Spinal cord (tissue), 10 donors: ENCODE measurements around the gene TRDN. TPM values are rescaled to one million over a fixed set of nuclear protein-coding genes. Genes with fewer than 3 reads are reported as not detected.
A peak's percentile ranks its signal among the peaks of the same experiment; 100 is the strongest.

Source experiments
- DNase-seq, 6 donors: peaks; one replicate each; pipeline versions ENCODE4 v3.0.0 to v3.0.0-alpha.2; 2013 to 2015; ENCODE audit warnings: low spot score in 6 of 6, low read depth in 4 of 6
- H3K27ac ChIP-seq: one replicate; pipeline ENCODE4 v1.5.1; 2013; ENCODE audit warnings: low read depth, low read length, control low read depth
- H3K27me3 ChIP-seq: one replicate; pipeline ENCODE4 v1.6.1; 2013; ENCODE audit warnings: low read length; ENCODE audit not compliant: control insufficient read depth, insufficient read depth
- H3K36me3 ChIP-seq: one replicate; pipeline ENCODE4 v1.6.1; 2013; ENCODE audit warnings: low read length; ENCODE audit not compliant: control insufficient read depth, insufficient read depth
- H3K4me1 ChIP-seq: one replicate; pipeline ENCODE4 v1.6.1; 2013; ENCODE audit warnings: low read length; ENCODE audit not compliant: control insufficient read depth, insufficient read depth
- H3K4me3 ChIP-seq: one replicate; pipeline ENCODE4 v1.5.1; 2013; ENCODE audit warnings: low read depth, low read length, control low read depth
- H3K9me3 ChIP-seq: one replicate; pipeline ENCODE4 v1.6.1; 2013; ENCODE audit warnings: low read length; ENCODE audit not compliant: control insufficient read depth, insufficient read depth
- WGBS: methylation state at CpG from one replicate; pipeline ENCODE4 v1.1.5; 2013; ENCODE audit warnings: missing lambda C conversion rate; ENCODE audit not compliant: insufficient coverage; 5-methylcytosine and 5-hydroxymethylcytosine counted together
- polyA plus RNA-seq, 2 donors: library from polyadenylated mRNA; unstranded; fragments of 120-200 nt; gene quantifications; one replicate each; pipeline ENCODE4 v1.2.1, GENCODE V29; 2013; ENCODE audit not compliant: insufficient read length in 2 of 2
- total RNA-seq, 2 donors: library from RNA; depleted of rRNA in 1 of 2; stranded (reverse); fragments of 120-200 nt in 1 of 2; fragments of >200 nt in 1 of 2; gene quantifications; one replicate each; pipeline versions ENCODE4 v1.2.3 to v1.2.4, GENCODE V29; 2013 to 2014
- donor health status: healthy.

Gene TRDN
- total and polyA plus RNA-seq, 4 donors = 2.3 to 9.9 (median 3.0) TPM

DNA sequence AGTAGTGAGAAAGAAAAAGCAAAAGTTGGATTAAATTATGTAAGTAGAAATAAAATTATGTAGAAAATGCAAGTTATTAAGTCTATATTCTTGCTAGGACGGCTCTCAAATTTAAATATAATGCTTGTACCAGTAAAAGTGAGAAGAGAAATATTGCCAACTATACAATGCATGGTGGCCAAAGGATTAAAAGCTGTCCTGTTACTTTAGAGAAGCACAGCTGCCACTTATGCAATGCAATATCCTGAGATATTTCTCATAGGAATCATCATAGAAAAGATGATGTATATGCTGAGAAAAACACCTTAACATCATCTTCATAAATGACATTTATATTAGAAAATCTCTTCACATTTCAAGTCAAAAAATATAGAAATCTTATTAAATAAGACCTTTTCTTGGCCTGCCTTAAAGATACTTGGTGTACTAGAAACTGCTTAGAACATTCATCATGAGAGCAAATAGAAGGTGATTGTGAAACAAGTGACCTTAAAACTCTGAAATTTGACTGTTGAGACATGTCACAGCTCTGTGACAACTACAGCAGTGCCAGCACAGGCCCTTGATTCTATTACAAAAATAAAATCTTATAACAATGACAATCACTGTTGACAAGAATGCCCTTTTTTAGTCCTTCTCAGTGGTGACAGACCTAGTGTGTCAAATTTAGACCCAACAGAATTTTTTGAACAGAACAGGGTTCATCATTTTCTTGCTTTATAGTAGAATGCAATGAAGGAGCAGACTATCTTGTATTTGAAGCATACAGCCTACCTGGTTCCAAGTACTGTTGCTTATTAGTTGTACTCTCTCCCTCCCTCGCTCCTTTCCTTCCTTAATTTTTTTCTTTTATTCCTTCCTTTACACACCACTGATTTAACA, 467.6 kb downstream of the TRDN start:
- Histone ChIP-seq H3K9me3 (no peaks in the 10 kb centered on the region), H3K27me3 (no peaks in the 10 kb centered on the region), H3K36me3 (no peaks in the 10 kb centered on the region), H3K4me1 (no peaks in the 10 kb centered on the region), H3K27ac (no peak overlapping the region), H3K4me3 (no peak overlapping the region)
- no peak for DNase-seq
- no CpG with 5 or more reads among the region's 2 CpGs for WGBS

DNA sequence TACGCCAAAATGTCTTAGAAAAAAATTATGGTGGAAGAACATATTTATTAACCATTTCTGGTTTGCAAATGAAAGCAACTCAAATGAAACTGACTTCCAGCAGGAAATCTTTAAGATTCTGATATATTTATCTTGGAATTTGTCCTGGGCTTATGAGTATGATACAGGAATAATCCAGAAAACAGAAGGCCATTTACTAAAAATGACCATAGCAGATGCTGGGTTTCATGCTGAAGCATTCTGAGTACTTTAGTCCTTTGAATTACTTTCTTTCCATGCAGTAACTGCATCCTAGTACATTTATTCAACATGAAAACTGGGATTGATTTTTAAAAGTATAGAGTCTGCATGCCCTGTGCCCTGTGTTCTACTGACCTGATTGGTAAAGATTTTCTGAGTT, 468.3 kb downstream of the TRDN start:
- WGBS = no CpG with 5 or more reads among the region's 1 CpG

More for the DNA sequence above, 468.3 kb downstream of the TRDN start:
- Histone ChIP-seq H3K4me3 (no peak overlapping the region), H3K4me1 (no peaks in the 10 kb centered on the region), H3K27me3 (no peaks in the 10 kb centered on the region), H3K9me3 (no peaks in the 10 kb centered on the region), H3K27ac (no peak overlapping the region), H3K36me3 (no peaks in the 10 kb centered on the region)
- DNase-seq = peak in 1 of 6 donors; percentile 57

Other genes starting within 250 kb of the TRDN start
- gene NKAIN2, start 166.9 kb upstream of the TRDN start, total RNA-seq = 10 to 100 TPM; 16.3 to 44.9 TPM
- gene NKAIN2, start 166.9 kb upstream of the TRDN start, polyA plus RNA-seq = 10 to 100 TPM; 55.0 to 67.0 TPM